B cell (primary cell): ENCODE measurements around the gene MGMT. TPM values are rescaled to one million over a fixed set of nuclear protein-coding genes. Genes with fewer than 3 reads are reported as not detected.

Experiments used
- ATAC-seq: fragments of 200-7000 bp; cut with Tn5 transposase; one replicate; pipeline ENCODE4 v1.10.0; 2021; ENCODE audit warnings: low read depth, mild to moderate bottlenecking, moderate number of reproducible peaks, moderate library complexity
- CTCF ChIA-PET: fragments of 350-600 bp; sonication (Branson Sonifier 250); formaldehyde crosslinking; loops from one replicate; lab custom pipeline; 2021; ENCODE audit warnings: antibody characterized with exemption, inconsistent platforms; lab: Charles Lee
- POLR2A ChIA-PET: fragments of 350-600 bp; sonication (Branson Sonifier 250); formaldehyde crosslinking; loops from one replicate; lab custom pipeline; 2021; ENCODE audit warnings: antibody characterized with exemption; lab: Charles Lee
- DNase-seq: peaks from one replicate; pipeline ENCODE4 v3.0.0; 2013
- H2AFZ ChIP-seq: 2 replicates; pipeline ENCODE4 v1.6.1; 2012; ENCODE audit warnings: mild to moderate bottlenecking, low read depth, low read length; ENCODE audit not compliant: insufficient read depth, poor library complexity, severe bottlenecking
- H3K27ac ChIP-seq, 2 donors: 1 replicate in 1 of 2; 2 replicates in 1 of 2; pipeline ENCODE4 v1.5.1; 2012 to 2013; ENCODE audit warnings: low read length in 2 of 2, mild to moderate bottlenecking in 2 of 2, moderate library complexity in 1 of 2
- H3K27me3 ChIP-seq, 4 experiments: fragments of 200-600 bp in 1 of 4; sonication (generic) in 1 of 4; replicated peaks in 1 of 4; 1 replicate in 2 of 4; 2 replicates in 2 of 4; pipeline versions ENCODE4 v1.6.1 to v1.7.0; 2013 to 2016; ENCODE audit warnings: low read length in 3 of 4, mild to moderate bottlenecking in 2 of 4, mixed read lengths in 1 of 4, moderate library complexity in 1 of 4; ENCODE audit not compliant: insufficient read depth in 4 of 4, control insufficient read depth in 3 of 4; ENCODE audit errors: control extremely low read depth in 1 of 4
- H3K36me3 ChIP-seq, 2 experiments: replicated peaks in 1 of 2; 1 replicate in 1 of 2; 2 replicates in 1 of 2; pipeline versions ENCODE4 v1.6.1 to v1.7.1; 2013; ENCODE audit warnings: low read length in 1 of 2; ENCODE audit not compliant: insufficient read depth in 2 of 2, control insufficient read depth in 1 of 2; ENCODE audit errors: control extremely low read depth in 1 of 2, extremely low read depth in 1 of 2
- H3K4me1 ChIP-seq, 2 donors: fragments of 200-600 bp in 1 of 2; sonication (generic) in 1 of 2; 1 replicate in 1 of 2; 2 replicates in 1 of 2; pipeline versions ENCODE4 v1.5.1 to v1.6.1; 2013 to 2017; ENCODE audit warnings: low read length in 2 of 2; ENCODE audit not compliant: control insufficient read depth in 2 of 2, insufficient read depth in 2 of 2
- H3K4me2 ChIP-seq: replicated peaks from 2 replicates; pipeline ENCODE3; 2012; ENCODE audit warnings: mild to moderate bottlenecking, low read depth, low read length; ENCODE audit not compliant: poor library complexity, severe bottlenecking
- H3K4me3 ChIP-seq, 5 experiments: fragments of 200-600 bp in 1 of 5; sonication (generic) in 1 of 5; 1 replicate in 3 of 5; 2 replicates in 2 of 5; pipeline versions ENCODE4 v1.5.1 to v1.7.0; 2011 to 2016; ENCODE audit warnings: low read length in 4 of 5, mild to moderate bottlenecking in 4 of 5, low read depth in 2 of 5, control low read depth in 1 of 5, moderate library complexity in 1 of 5; ENCODE audit not compliant: insufficient read depth in 1 of 5; ENCODE audit errors: control extremely low read depth in 1 of 5, extremely low read depth in 1 of 5
- H3K79me2 ChIP-seq: fragments of 200-600 bp; sonication (generic); one replicate; pipeline ENCODE4 v1.6.0; 2016; ENCODE audit warnings: low read length; ENCODE audit not compliant: control insufficient read depth, insufficient read depth
- H3K9ac ChIP-seq: fragments of 200-600 bp; sonication (generic); 2 replicates; pipeline ENCODE4 v1.6.1; 2017; ENCODE audit warnings: mild to moderate bottlenecking, low read length, moderate library complexity
- H3K9me3 ChIP-seq, 3 donors: one replicate each; pipeline versions ENCODE4 v1.6.1 to v1.7.1; 2013; ENCODE audit warnings: low read length in 2 of 3; ENCODE audit not compliant: control insufficient read depth in 2 of 3, insufficient read depth in 1 of 3; ENCODE audit errors: control extremely low read depth in 1 of 3
- H4K20me1 ChIP-seq: 2 replicates; pipeline ENCODE4 v1.6.0; 2012; ENCODE audit warnings: mild to moderate bottlenecking, low read length; ENCODE audit not compliant: insufficient read depth, control insufficient read depth, poor library complexity, severe bottlenecking
- H3K27ac Mint-ChIP-seq: one replicate; pipeline ENCODE4 v1.8.0; 2021; ENCODE audit warnings: mixed read lengths
- H3K27me3 Mint-ChIP-seq: one replicate; pipeline ENCODE4 v1.8.0; 2021; ENCODE audit warnings: mixed read lengths
- H3K4me1 Mint-ChIP-seq: one replicate; pipeline ENCODE4 v1.8.0; 2021; ENCODE audit warnings: mixed read lengths
- H3K4me3 Mint-ChIP-seq: one replicate; pipeline ENCODE4 v1.8.0; 2021; ENCODE audit warnings: mixed read lengths
- H3K9me3 Mint-ChIP-seq: one replicate; pipeline ENCODE4 v1.8.0; 2022; ENCODE audit warnings: mixed read lengths; ENCODE audit not compliant: insufficient read depth
- EZH2 ChIP-seq: IDR thresholded peaks from 2 replicates; pipeline ENCODE4 v1.6.1; 2012; ENCODE audit warnings: borderline replicate concordance, low read depth, mild to moderate bottlenecking, moderate library complexity, low read length; ENCODE audit not compliant: insufficient read depth, poor library complexity, severe bottlenecking
- WGBS: methylation state at CpG from one replicate; pipeline ENCODE4 v1.1.5; 2013; ENCODE audit warnings: missing lambda C conversion rate; ENCODE audit not compliant: insufficient coverage; 5-methylcytosine and 5-hydroxymethylcytosine counted together
- intact Hi-C: fragments of 100-400 bp; cut with micrococcal nuclease; formaldehyde crosslinking; loops from one replicate; pipeline ENCODE4 v1.10.0; 2022
- polyA plus RNA-seq: library from polyadenylated mRNA; depleted of rRNA; stranded (reverse); fragments of >200 nt; gene quantifications from 2 replicates; pipeline ENCODE4 v1.2.3, GENCODE V29; 2012
- total RNA-seq, 2 donors: library from RNA; stranded (reverse); fragments of 120-200 nt in 1 of 2; gene quantifications; 1 replicate in 1 of 2; 2 replicates in 1 of 2; pipeline versions ENCODE4 v1.2.3 to v1.2.4, GENCODE V29; 2013 to 2022
- TF ChIP-seq, protein P1 (sequence below): fragments of 200-600 bp; IDR thresholded peaks from one replicate; pipeline ENCODE4 v1.8.0; 2022; ENCODE audit warnings: antibody characterized with exemption, mild to moderate bottlenecking

Gene MGMT
- total and polyA plus RNA-seq, 2 donors (not counting 1 experiment from before 2014, with no cell fraction given): 16.6 to 87.7 TPM

DNA sequence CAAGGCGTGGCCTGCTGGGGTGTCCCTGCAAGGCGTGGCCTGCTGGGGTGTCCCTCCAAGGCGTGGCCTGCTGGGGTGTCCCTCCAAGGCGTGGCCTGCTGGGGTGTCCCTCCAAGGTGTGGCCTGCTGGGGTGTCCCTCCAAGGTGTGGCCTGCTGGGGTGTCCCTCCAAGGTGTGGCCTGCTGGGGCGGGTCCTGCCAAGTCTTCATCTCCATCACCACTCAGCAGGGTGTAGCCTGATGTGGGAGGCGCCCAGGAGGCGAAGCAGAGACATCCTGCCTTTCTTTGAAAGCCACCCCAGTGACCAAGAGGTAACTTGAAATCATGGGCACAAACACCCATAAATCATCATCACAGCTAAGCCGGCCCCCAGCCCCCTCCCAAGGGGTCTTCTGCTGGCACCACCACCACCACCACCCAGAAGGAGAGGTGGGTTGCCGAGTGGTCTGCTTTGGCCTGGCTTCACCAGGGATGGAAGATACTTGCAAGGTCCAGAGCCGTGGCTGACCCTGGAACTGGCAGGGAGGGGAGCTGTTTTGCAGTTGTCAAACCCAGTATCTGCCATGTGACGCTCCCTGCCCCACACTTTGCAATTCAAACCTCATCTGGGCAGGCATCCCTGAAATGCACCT is 306.4 kb downstream of the MGMT start:
- H3K36me3 ChIP-seq: peaks cover 0 to 2% of the 10 kb centered on the region in 2 experiments
- H3K27ac ChIP-seq: no peak overlapping the region
- H3K4me2 ChIP-seq: no peak overlapping the region
- no peak overlapping the region for H3K4me3 Mint-ChIP-seq
- H3K4me1 Mint-ChIP-seq: no peaks in the 10 kb centered on the region
- no peaks in the 10 kb centered on the region for H3K27me3 Mint-ChIP-seq
- no peak overlapping the region for H2AFZ ChIP-seq
- H3K4me1 ChIP-seq: no peaks in the 10 kb centered on the region
- ChIA-PET POLR2A (no interaction called here), CTCF (no interaction called here)
- no peak overlapping the region for H3K9ac ChIP-seq
- peaks cover 0 to 40% (median 0%) of the 10 kb centered on the region in 3 donors for H3K9me3 ChIP-seq
- H3K27me3 ChIP-seq: no peaks in the 10 kb centered on the region
- H4K20me1 ChIP-seq: no peaks in the 10 kb centered on the region
- H3K79me2 ChIP-seq: no peaks in the 10 kb centered on the region
- intact Hi-C loops: no loop called here
- WGBS: 92% methylated on average over 8 of the region's 11 CpGs
- no peak overlapping the region for H3K4me3 ChIP-seq
- H3K27ac Mint-ChIP-seq: no peak overlapping the region
- no peaks in the 10 kb centered on the region for H3K9me3 Mint-ChIP-seq
- ATAC-seq (no peak), DNase-seq (no peak)
- TF ChIP-seq, protein P1, sequence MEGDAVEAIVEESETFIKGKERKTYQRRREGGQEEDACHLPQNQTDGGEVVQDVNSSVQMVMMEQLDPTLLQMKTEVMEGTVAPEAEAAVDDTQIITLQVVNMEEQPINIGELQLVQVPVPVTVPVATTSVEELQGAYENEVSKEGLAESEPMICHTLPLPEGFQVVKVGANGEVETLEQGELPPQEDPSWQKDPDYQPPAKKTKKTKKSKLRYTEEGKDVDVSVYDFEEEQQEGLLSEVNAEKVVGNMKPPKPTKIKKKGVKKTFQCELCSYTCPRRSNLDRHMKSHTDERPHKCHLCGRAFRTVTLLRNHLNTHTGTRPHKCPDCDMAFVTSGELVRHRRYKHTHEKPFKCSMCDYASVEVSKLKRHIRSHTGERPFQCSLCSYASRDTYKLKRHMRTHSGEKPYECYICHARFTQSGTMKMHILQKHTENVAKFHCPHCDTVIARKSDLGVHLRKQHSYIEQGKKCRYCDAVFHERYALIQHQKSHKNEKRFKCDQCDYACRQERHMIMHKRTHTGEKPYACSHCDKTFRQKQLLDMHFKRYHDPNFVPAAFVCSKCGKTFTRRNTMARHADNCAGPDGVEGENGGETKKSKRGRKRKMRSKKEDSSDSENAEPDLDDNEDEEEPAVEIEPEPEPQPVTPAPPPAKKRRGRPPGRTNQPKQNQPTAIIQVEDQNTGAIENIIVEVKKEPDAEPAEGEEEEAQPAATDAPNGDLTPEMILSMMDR: no peak
- no peak for TF ChIP-seq EZH2

GRCh38 chr10:129774082-129774735 is 307.2 kb downstream of the MGMT start:
- no peaks in the 10 kb centered on the region for H3K4me1 Mint-ChIP-seq
- CTCF ChIA-PET: no interaction called here
- intact Hi-C loops: no loop called here
- no peaks in the 10 kb centered on the region for H3K9me3 Mint-ChIP-seq
- Histone ChIP-seq H3K27ac (no peak overlapping the region), H4K20me1 (no peaks in the 10 kb centered on the region), H3K27me3 (no peaks in the 10 kb centered on the region), H3K4me2 (no peak overlapping the region), H3K79me2 (no peaks in the 10 kb centered on the region), H2AFZ (no peak overlapping the region), H3K4me3 (no peak overlapping the region), H3K9ac (no peak overlapping the region), H3K36me3 (peaks cover 0 to 2% of the 10 kb centered on the region in 2 experiments), H3K4me1 (no peaks in the 10 kb centered on the region), H3K9me3 (peaks cover 0 to 40% (median 0%) of the 10 kb centered on the region in 3 donors)
- no peak overlapping the region for H3K4me3 Mint-ChIP-seq
- no peak for TF ChIP-seq EZH2
- TF ChIP-seq, protein P1: no peak
- WGBS: 87% methylated on average over 14 of the region's 14 CpGs
- H3K27me3 Mint-ChIP-seq: no peaks in the 10 kb centered on the region
- no peak for ATAC-seq
- no peak for DNase-seq
- no peak overlapping the region for H3K27ac Mint-ChIP-seq
- POLR2A ChIA-PET: no interaction called here
